GOT3 (cell line): ENCODE data around the gene GLYATL3.
A peak's percentile ranks its signal among the peaks of the same experiment; 100 is the strongest.
"Not testable (repeated sequence)": the region's sequence is repeated elsewhere in the genome, so short reads cannot be mapped to it uniquely, and the experiment has no call there.

Experiments used
- DNase-seq: peaks from one replicate; lab custom pipeline; 2025; ENCODE audit warnings: mixed read lengths; lab: John Stamatoyannopoulos, UW

GLYATL3 gene

DNA sequence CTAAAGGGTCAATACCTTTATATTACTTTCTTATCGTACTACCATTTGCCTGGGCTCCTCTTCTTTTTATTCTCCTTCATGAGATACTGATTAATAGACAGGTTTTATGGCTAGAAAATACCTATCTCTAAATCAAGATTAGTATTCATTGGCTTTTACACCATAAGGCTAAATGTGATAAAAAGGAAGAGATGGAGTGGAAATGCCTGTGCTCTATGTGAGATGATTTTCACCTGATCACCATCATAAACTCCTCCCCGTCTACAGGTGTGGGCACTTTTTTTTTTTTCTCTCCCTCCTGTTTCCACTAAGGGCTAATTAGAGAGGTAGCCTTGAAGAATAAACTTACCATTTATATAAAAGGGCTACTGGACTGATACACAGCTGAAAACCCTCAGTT lies at the start of gene GLYATL3:
TSS of gene GLYATL3 (plus strand) at position 301 of the 400 bp plus-strand sequence. CDS start 12,068 bp downstream, outside the sequence.
- no peak for DNase-seq

DNA sequence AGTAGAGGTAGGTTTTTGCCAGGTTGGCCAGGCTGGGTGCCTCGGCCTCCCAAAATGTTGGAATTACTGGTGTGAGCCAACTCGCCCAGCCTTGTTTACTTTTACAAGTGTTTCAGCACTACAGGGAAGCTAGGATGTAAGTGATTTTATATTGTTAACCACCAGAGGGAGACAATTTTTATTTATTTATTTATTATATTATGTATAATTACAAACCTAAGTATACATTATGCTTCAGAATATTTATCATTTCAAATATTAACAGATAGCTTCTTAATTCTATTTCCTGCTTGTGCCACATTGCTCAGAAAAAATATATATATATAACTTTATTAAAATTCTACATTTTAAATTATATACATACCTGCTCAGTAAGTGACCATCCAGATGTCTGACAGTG lies 46.5 kb upstream of the GLYATL3 start:
- DNase-seq: no peak

DNA sequence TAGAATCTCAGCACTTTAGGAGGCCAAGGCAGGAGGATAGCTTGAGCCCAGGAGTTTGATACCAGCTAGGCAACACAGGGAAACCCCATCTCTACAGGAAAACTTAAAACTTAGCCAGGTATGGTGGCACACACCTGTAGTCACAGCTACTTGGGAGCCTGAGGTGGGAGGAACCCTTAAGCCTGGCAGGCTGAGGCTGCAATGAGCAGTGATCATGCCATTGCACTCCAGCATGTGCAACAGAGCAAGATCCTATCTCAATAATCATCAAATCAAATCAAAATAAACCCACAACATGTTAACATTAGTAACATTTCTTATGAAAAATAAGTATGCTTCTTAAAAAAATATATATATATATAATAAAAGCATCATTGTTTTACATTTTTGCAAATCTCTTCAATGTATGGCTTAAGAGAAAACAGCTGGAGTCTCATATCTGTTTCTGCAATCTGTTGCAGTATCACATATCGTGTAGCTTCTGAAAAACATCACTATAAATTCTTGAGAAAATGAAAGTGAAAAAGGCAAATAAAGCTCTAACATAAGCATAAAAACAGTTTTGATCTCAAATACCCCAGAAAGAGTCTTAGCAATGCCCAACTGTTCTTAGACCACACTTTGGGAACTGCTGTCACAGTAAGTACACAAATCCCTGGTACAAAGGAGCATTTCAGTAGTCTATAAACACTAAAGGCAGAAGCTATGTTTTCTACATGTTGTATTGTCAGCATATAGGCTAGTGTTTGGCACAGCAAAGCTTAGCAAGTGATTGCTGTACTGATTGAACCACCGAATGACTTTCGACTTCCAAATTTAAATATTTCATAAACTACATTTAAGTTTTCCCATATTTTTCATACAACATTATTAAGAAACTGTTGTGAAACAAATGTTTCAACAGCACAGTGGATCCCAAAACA lies 44.7 kb upstream of the GLYATL3 start:
- no peak for DNase-seq

DNA sequence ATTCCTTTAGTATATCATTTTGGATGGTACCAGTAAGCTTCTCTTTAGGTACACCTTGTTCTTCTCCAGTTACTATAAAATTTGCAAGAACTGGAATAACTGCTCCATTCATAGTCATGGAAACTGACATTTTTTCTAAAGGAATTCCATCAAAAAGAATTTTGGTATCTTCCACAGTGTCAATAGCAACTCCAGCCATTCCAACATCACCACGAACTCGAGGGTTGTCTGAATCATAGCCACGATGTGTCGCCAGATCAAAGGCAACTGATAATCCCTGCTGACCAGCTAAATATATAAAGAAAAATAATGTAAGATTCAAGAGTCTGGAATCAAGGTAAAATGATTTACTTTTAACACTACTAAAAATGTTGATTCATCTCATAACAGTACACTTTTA lies 42.0 kb upstream of the GLYATL3 start:
- no peak for DNase-seq

DNA sequence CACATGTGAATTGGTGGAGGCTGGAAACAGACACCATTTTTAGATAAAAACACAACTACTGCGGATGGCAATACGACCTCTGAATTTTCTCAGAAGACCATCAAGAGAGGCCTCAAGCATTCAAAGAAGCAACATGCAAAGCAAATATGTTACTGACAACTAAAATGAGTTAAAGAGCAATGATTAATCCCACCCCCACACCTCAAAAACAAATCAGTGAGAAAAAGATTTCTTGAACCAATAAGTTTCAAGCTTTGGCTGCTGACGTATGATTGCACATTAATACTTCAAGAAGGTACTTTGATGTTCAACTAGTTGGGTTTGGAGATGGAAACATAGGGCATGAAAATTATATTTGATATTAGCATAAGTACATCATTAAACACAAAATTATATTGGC lies 37.7 kb upstream of the GLYATL3 start:
- DNase-seq: no peak

DNA sequence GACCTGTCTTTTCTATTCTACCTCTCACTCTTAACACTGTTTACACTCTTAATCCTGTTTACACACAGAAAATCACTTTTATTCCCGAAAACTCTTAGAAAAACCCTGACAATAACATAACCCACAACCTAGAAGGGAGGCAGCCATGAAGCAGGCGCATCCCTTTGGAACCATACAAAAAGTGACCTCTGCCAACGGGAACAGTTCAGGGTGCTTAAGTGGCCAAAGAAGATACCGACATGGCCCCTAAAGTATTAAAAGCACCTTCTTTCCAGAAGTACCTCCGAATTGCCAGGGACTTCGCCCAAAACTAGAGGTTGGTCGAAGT lies 37.2 kb upstream of the GLYATL3 start:
- no peak for DNase-seq

DNA sequence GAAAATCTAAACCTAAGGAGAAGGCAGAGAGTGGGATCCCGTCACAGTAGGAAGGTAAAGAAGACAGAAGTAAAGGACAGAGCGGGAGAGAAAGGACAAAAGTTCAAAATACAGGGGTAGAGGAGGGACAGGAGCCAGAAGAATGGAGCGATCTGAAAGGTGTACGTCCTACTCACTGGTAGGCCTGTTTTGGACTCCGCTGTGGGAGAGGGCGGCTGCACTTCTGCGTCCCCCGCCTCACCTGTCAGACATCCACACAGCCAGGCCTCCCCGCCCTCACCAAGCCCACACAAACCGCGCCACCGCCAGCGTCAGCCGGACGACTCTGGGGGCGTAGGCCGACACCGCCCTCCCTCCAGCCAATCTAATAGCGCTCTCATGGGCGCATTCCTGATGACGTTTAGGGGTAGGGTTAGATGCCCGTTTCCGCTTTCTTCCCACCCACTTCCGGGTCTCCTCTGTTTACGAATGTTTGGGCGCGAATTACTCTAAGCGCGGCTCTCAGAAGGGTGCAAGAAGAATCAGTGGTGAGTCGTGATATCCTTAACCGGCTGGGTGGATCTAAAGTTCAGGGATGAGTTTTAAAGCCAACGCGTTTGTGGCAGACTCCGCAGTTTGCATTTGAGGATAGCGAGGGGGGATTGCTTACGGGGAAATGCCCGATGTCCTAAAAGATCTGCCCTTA lies 36.7 kb upstream of the GLYATL3 start, which contains the start of the genes CENPQ and MMUT:
TSS of gene CENPQ (plus strand) at position 444 of the 685 bp plus-strand sequence. CDS start 6,807 bp downstream, outside the sequence.
TSS of gene MMUT (minus strand) at position 327 of the 685 bp plus-strand sequence. CDS start 3,787 bp downstream, outside the sequence.
- DNase-seq: peak; percentile 53

DNA sequence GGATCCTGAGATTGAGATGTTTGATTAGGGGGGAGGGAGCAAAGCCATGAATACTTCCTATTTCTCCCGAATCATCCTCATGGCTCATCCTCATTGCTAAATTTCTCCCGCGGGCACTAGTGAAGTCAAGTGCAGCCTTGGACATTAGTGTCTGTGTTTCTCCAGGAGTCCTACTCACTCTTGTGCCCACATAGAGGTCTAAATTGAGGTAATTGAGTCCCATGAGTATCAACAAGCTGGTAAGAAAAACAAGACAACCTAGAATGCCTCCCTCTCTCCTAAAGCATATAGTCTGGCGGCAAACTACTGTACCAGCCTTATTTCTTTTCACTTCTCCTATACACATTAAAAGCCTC lies 36.1 kb upstream of the GLYATL3 start:
- no peak for DNase-seq

DNA sequence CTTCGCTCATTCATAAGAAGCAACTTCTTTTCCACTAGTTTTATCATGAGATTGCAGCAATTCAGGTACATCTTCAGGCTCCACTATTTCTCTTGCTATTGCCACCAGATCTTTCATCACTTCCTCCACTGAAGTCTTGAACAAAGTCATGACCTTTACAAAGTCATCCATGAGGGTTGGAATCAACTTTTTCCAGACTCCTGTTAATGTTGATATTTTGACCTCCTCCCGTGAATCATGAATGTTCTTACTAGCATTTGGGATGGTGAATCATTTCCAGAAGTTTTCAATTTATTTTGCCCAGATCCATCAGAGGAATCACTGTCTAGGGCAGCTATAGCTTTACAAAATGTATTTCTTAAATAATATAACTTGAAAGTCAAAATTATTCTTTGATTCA lies 35.0 kb upstream of the GLYATL3 start:
- no peak for DNase-seq

DNA sequence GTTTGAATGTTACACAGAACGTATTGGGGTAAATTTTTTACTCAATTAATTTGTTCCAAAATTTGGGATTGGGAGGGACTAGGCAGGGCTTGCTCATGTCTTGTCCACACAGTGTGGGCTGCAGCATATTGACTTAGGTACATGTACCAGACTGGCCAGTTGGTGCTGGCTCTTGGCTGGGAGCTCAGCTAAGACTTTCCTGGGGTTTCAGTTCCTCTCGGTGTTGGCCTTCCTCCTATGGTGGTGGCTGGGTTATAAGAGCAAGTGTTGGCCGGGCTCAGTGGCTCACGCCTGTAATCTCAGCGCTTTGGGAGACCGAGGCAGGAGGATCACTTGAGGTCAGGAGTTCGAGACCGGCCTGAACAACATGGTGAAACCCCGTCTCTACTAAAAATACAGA lies 31.7 kb upstream of the GLYATL3 start:
- DNase-seq: no peak

DNA sequence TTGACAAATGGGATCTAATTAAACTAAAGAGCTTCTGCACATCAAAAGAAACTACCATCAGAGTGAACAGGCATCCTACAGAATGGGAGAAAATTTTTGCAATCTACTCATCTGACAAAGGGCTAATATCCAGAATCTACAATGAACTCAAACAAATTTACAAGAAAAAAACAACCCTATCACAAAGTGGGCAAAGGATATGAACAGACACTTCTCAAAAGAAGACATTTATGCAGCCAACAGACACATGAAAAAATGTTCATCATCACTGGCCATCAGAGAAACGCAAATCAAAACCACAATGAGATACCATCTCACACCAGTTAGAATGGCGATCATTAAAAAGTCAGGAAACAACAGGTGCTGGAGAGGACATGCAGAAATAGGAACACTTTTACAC lies 23.2 kb upstream of the GLYATL3 start:
- DNase-seq: not testable (repeated sequence)

DNA sequence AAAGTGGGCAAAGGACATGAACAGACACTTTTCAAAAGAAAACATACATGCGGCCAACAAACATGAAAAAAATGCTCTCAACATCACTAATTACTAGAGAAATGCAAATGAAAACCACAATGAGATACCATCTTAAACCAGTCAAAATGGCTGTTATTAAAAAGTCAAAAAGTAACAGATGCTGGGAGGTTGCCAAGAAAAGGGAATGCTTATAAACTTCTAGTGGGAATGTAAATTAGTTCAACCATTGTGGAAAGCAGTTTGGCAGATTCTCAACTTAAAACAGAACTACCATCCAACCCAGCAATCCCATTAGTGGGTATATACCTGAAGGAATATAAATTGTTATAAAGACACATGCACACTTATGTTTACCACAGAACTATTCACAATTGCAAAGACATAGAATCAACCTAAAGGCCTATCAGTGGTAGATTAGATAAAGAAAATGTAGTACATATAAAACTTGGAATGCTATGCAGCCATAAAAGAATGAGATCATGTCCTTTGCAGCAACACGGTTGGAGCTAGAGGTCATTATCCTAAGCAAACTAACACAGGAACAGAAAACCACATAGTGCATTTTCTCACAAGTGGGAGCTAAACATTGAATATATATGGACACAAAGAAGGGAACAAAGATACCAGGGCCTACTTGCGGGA lies 20.3 kb upstream of the GLYATL3 start:
- no peak for DNase-seq

DNA sequence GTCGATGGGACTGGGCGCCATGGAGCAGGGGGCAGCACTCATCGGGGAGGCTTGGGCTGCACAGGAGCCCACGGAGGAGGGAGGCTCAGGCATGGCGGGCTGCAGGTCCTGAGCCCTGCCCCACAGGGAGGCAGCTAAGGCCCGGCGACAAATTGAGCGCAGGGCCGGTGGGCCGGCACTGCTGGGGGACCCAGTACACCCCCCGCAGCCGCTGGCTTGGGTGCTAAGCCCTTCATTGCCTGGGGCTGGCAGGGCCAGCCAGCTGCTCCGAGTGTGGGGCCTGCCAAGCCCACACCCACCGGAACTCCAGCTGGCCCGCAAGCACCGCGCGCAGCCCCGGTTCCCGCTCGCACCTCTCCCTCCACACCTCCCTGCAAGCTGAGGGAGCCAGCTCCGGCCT lies 17.9 kb upstream of the GLYATL3 start:
- not testable (repeated sequence) for DNase-seq

DNA sequence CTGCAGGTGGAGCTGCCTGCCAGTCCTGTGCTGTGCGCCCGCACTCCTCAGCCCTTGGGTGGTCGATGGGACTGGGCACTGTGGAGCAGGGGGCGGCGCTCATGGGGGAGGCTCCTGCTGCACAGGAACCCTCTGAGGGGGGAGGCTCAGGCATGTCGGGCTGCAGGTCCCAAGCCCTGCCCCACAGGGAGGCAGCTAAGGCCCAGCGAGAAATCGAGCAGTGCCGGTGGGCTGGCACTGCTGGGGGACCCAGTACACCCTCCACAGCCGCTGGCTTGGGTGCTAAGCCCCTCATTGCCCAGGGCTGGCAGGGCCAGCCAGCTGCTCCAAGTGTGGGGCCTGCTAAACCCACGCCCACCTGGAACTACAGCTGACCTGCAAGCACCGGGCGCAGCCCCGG lies 16.3 kb upstream of the GLYATL3 start:
- DNase-seq: not testable (repeated sequence)

DNA sequence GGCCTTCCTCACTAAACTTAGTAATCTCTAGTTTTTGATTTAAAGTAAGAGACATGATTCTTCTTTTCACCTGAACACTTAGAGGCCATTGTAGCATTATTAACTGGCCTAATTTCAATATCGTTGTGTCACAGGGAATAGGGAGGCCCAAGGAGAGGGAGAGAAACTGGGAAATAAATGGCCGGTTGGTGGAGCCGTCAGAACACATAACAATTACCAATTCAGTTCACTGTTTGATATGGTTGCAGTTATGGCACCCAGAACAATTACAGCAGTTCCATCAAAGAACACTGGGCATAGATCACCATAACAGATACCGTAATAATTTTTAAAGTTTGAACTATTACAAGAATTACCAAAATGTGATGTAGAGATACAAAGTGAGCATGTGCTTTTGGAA lies 9.1 kb upstream of the GLYATL3 start:
- no peak for DNase-seq

DNA sequence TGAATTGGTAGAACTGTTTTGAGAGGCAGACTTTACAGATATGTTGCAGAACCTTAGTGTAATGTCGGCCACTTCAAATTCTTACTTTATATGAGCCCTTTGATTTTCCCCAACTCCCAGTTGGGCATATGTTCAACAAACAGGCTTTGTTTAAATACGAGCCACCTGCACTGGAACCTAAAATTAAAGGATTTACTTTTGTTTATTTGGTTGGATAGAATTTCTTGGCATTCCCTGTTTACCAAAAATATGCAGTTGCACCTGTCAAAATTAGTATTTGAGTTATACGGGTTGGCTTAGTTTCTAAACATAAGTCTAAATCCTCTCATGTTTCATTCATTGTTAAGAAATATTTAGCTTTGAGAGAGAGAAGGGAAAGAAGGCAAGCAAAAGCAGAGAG lies 2.4 kb upstream of the GLYATL3 start:
- no peak for DNase-seq

DNA sequence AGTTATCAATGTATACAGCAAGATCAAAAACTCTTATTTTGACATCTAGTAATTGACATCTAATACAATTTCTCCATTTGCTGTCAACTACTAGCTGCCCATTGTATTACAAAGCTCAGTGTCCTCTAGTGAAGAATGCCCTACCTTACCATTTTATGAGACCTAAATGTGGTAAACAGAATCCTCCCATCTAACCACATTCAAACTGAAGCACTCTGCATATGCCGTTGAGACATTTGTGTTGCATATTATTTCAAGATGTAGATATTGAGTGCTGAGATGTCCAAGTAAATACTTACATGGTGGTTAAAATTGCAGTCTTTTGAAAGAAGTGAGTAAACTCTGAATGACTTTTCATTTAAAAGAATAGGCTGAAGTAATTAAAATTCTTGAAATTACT lies 597 bp upstream of the GLYATL3 start:
- no peak for DNase-seq

DNA sequence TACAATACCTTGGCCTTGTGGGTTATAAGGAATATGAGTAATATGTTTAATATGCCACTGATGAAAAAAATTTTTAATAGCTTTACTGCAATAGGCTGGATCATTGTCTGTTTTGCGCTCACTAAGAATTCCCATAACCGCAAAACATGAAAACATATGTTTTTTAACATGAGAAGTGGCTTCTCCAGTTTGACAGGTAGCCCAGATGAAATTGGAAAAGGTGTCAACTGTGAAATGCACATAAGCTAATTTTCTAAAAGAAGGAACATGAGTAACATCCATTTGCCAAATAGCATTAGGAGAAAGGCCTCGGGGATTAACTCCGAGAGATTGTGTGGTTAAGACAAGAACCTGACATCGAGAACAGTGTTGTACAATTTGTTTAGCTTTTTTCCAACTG lies 4.9 kb downstream of the GLYATL3 start:
- no peak for DNase-seq

DNA sequence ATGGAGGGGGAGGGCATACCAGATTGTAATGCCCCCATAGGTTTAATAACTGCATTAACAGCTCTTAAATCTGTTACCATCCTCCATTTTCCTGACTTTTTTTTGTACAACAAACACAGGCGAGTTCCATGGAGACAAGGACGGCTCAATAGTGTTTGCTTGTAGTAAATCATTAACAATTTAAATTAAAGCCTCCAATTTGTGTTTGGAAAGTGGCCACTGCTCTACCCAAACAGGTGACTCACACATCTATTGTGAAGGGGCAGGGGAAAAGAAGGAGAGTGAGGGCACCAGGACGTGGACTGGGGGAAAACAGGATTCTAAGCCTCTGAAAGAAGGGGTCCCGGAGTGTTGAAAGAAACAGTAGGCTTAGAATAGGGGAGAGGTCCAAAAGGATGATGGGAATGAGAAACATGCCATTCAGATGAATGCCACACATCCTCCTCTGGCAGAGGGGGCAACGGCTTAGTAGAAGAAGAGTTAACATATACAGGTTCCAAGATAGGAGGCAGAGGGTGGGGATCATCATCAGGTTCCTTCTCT lies 6.9 kb downstream of the GLYATL3 start:
- no peak for DNase-seq

DNA sequence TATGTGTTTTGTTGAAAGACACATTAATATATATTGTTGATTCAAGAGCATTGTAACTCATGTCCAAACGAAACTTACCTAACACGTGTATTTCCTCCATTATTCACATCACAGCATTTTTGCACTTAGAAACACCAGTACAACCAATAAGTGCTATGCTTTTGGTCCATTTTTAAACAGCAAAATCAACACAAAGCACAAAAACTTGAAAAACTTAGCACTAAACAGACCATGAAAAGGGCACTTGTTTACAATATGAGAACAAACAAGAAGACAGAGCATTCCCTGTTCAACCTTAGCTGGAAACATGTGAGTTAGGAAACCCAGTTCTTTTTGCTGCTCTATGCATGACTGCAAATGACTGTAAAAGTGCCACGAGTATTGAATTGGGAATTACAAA lies 9.6 kb downstream of the GLYATL3 start:
- no peak for DNase-seq

DNA sequence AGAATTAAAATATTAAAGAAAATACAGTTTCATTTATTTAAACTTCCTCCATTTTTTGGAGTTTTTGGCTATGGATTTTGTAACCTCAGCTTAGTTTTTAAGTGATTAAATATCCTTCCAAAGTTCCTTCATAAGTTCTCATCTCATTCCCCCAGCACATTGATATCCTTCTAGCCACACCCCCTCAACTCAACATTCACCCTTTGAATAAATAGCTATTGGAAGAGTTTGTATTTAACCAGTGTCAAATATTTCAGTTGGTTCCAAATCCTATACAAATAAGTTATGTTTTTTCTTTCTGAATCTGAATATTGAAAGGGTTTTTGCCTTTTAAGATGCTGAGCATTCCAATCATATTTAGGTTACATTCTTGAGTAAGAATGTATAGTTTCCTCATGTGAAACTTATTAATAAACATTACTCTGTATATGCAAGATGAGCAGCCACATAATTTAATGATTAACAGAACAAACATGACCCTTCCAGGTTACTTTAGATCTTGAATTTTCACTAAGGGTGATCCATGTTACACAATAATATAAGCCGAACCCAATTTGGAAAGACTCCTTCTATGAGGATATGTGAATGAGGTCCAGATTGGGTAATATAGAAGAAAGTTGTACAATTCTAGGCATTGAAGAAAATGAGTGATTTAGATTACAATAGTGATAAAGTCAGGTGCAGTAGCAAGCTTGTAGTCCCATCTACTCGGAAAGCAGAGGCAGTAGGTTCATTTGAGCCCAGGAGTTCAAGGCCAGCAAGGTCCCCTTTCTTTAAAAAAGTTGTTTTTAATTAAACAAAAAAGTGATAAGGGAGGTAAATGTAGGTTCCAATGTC lies 13.6 kb downstream of the GLYATL3 start:
- DNase-seq: no peak
